Fibroblast of lung (primary cell): ENCODE data around the gene TRPV2. TPM values are rescaled to one million over a fixed set of nuclear protein-coding genes. Genes with fewer than 3 reads are reported as not detected.

ENCODE experiments used
- DNase-seq, 2 donors: peaks; one replicate each; pipeline versions ENCODE4 v3.0.0 to v3.0.0-alpha.2; 2010; ENCODE audit warnings: low read depth in 2 of 2
- H2AFZ ChIP-seq: 2 replicates; pipeline ENCODE4 v1.5.1; 2012; ENCODE audit warnings: low read length, control low read depth, inconsistent platforms
- H3K27ac ChIP-seq: 2 replicates; pipeline ENCODE4 v1.5.1; 2011; ENCODE audit warnings: low read length, control low read depth; ENCODE audit not compliant: insufficient read depth
- H3K27me3 ChIP-seq: 2 replicates; pipeline ENCODE4 v1.5.1; 2011; ENCODE audit warnings: mild to moderate bottlenecking, low read length; ENCODE audit not compliant: control insufficient read depth, insufficient read depth
- H3K36me3 ChIP-seq: 2 replicates; pipeline ENCODE4 v1.5.1; 2011; ENCODE audit warnings: low read length; ENCODE audit not compliant: control insufficient read depth, insufficient read depth
- H3K4me1 ChIP-seq: 2 replicates; pipeline ENCODE4 v1.5.1; 2011; ENCODE audit warnings: low read length; ENCODE audit not compliant: control insufficient read depth, insufficient read depth; ENCODE audit errors: extremely low read depth
- H3K4me2 ChIP-seq: 2 replicates; pipeline ENCODE4 v1.5.1; 2011; ENCODE audit warnings: low read length, control low read depth; ENCODE audit not compliant: insufficient read depth; ENCODE audit errors: extremely low read depth
- H3K4me3 ChIP-seq, 4 experiments: fragments of 200-600 bp in 1 of 4; sonication (generic) in 1 of 4; replicated peaks in 1 of 4; 2 replicates each; pipeline ENCODE4 v1.5.1; 2011 to 2016; ENCODE audit warnings: low read length in 4 of 4, low read depth in 3 of 4, mild to moderate bottlenecking in 3 of 4, control low read depth in 2 of 4, inconsistent platforms in 1 of 4, mixed read lengths in 1 of 4; ENCODE audit not compliant: insufficient read depth in 1 of 4; ENCODE audit errors: control extremely low read depth in 1 of 4
- H3K79me2 ChIP-seq: 2 replicates; pipeline ENCODE4 v1.5.1; 2012; ENCODE audit warnings: mild to moderate bottlenecking, low read length, inconsistent platforms; ENCODE audit not compliant: control insufficient read depth, insufficient read depth
- H3K9ac ChIP-seq: 2 replicates; pipeline ENCODE4 v1.5.1; 2011; ENCODE audit warnings: mild to moderate bottlenecking, low read length, control low read depth; ENCODE audit not compliant: insufficient read depth
- H3K9me3 ChIP-seq: 2 replicates; pipeline ENCODE4 v1.5.1; 2012; ENCODE audit warnings: low read depth, low read length; ENCODE audit not compliant: control insufficient read depth, insufficient read depth
- H4K20me1 ChIP-seq: 2 replicates; pipeline ENCODE4 v1.5.1; 2011; ENCODE audit warnings: low read length; ENCODE audit not compliant: control insufficient read depth, insufficient read depth; ENCODE audit errors: extremely low read depth
- CTCF ChIP-seq, 2 donors: IDR thresholded peaks in 1 of 2; conservative IDR thresholded peaks in 1 of 2; 1 replicate in 1 of 2; 2 replicates in 1 of 2; pipeline ENCODE4 v1.5.1; 2011 to 2012; ENCODE audit warnings: low read length in 2 of 2, control low read depth in 1 of 2, inconsistent platforms in 1 of 2, low read depth in 1 of 2, mild to moderate bottlenecking in 1 of 2
- EZH2 ChIP-seq: IDR thresholded peaks from 2 replicates; pipeline ENCODE4 v1.5.1; 2012; ENCODE audit warnings: low read length, control low read depth, mild to moderate bottlenecking; ENCODE audit errors: missing control alignments
- polyA plus RNA-seq, 2 donors: library from polyadenylated mRNA; depleted of rRNA in 1 of 2; stranded (reverse) in 1 of 2; unstranded in 1 of 2; fragments of >200 nt; gene quantifications; 2 replicates each; pipeline ENCODE4 v1.2.1, GENCODE V29; 2011 to 2012; ENCODE audit warnings: missing spikeins in 1 of 2
- total RNA-seq: library from RNA; depleted of rRNA; stranded (reverse); fragments of >200 nt; gene quantifications from 2 replicates; pipeline ENCODE4 v1.2.1, GENCODE V29; 2014

TRPV2 gene
- total and polyA plus RNA-seq, 2 donors (not counting 1 experiment from before 2014, with no cell fraction given): 68.6 to 74.5 TPM

- Histone ChIP-seq H3K4me1 (no peaks in the 10 kb centered on the region), H3K4me3 (no peak overlapping the region)
Observed at GRCh38 chr17:16461606-16461866, 46.2 kb downstream of the TRPV2 start.

DNA sequence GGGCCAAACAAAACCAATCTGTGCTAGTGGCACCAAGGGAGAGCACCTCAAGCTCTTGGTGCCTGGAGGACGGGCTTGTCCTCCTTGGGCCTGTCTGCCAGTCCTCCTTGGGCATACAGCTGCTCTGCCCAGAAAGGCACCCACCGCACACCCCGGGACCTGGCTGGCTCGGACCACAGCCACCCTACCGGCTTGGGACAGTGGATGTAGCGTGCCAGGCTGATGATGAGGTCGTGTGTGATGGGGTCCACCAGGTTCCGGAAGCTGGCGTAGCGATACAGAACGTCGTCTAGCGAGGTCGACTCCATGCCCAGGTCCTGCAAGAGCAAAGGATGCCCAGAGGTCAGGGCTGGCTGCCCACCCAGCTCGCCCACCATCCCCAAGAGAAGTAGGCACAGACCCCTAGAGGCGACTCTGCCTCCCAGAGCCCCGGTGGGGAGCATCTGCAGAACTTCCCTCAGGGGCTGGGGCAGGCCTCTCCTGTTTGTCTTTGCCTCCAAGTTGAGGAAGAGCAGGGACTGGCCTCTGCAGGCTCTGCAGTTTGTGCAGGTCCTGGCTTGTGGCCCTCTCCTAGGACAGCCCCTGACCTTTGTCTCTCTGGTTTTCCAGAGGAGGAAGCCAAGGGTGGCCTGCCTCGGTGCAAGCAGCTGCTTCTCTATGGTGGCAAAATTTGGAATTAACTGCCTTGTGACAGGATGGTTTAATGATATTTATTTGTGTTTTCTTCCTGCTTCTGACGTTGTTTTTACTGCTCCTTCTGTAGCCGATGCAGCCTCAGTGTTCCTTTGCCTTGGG lies 46.9 kb downstream of the TRPV2 start:
- Histone ChIP-seq H3K27me3 (no peaks in the 10 kb centered on the region), H3K4me2 (no peak overlapping the region), H3K9me3 (no peaks in the 10 kb centered on the region), H3K79me2 (no peaks in the 10 kb centered on the region), H2AFZ (no peak overlapping the region), H3K4me1 (no peaks in the 10 kb centered on the region), H3K27ac (no peak overlapping the region), H3K9ac (no peak overlapping the region), H3K36me3 (peaks cover 2% of the 10 kb centered on the region), H3K4me3 (no peak overlapping the region), H4K20me1 (no peaks in the 10 kb centered on the region)
- no peak for DNase-seq
- no peak for TF ChIP-seq EZH2
- no peak for TF ChIP-seq CTCF (conservative IDR thresholded peaks at IDR 0.05 in 1 of 2, IDR thresholded peaks at IDR 0.05 in 1 of 2; ENCODE audit: low read depth in 1 of 2, low read length in 2 of 2)

More at GRCh38 chr17:16461606-16461866, 46.2 kb downstream of the TRPV2 start:
- Histone ChIP-seq H3K79me2 (no peaks in the 10 kb centered on the region), H3K27ac (no peak overlapping the region), H3K27me3 (no peaks in the 10 kb centered on the region), H4K20me1 (no peaks in the 10 kb centered on the region), H3K4me2 (no peak overlapping the region), H3K9me3 (no peaks in the 10 kb centered on the region), H2AFZ (no peak overlapping the region), H3K36me3 (peaks cover 2% of the 10 kb centered on the region), H3K9ac (no peak overlapping the region)
- TF ChIP-seq CTCF (conservative IDR thresholded peaks at IDR 0.05 in 1 of 2, IDR thresholded peaks at IDR 0.05 in 1 of 2; ENCODE audit: low read depth in 1 of 2, low read length in 2 of 2) (no peak), EZH2 (no peak)
- no peak for DNase-seq

- no peaks in the 10 kb centered on the region for H3K27me3 ChIP-seq
- H4K20me1 ChIP-seq: no peaks in the 10 kb centered on the region
- H3K4me2 ChIP-seq: no peak overlapping the region
- no peaks in the 10 kb centered on the region for H3K9me3 ChIP-seq
- no peak overlapping the region for H3K4me3 ChIP-seq
- peak; percentile 54 to 59 for DNase-seq
- no peak overlapping the region for H2AFZ ChIP-seq
- H3K4me1 ChIP-seq: no peaks in the 10 kb centered on the region
- H3K27ac ChIP-seq: no peak overlapping the region
- H3K79me2 ChIP-seq: no peaks in the 10 kb centered on the region
- no peak overlapping the region for H3K9ac ChIP-seq
- H3K36me3 ChIP-seq: peaks cover 2% of the 10 kb centered on the region
- TF ChIP-seq CTCF (conservative IDR thresholded peaks at IDR 0.05 in 1 of 2, IDR thresholded peaks at IDR 0.05 in 1 of 2; ENCODE audit: low read depth in 1 of 2, low read length in 2 of 2): peak in 1 of 2 donors; percentile 44
- TF ChIP-seq EZH2: no peak
Observed at GRCh38 chr17:16463358-16464302, 48.3 kb downstream of the TRPV2 start.
